HEK293 (cell line): ENCODE results near the gene DPRX.

Source experiments
- CTCF ChIP-seq: fragments of 450-650 bp; formaldehyde crosslinking; IDR thresholded peaks from 2 replicates; pipeline ENCODE4 v1.5.1; 2016; ENCODE audit warnings: missing biosample characterization, missing genetic modification characterization
- KLF10 ChIP-seq: fragments of 450-650 bp; IDR thresholded peaks from 2 replicates; pipeline ENCODE4 v1.5.1; 2018; ENCODE audit warnings: missing biosample characterization, mild to moderate bottlenecking, missing genetic modification characterization
- MZF1 ChIP-seq: fragments of 450-650 bp; formaldehyde crosslinking; IDR thresholded peaks from 2 replicates; pipeline ENCODE4 v1.5.1; 2017; ENCODE audit warnings: missing biosample characterization, missing genetic modification characterization, borderline replicate concordance
- PATZ1 ChIP-seq: fragments of 450-650 bp; formaldehyde crosslinking; IDR thresholded peaks from 2 replicates; pipeline ENCODE4 v1.5.1; 2016; ENCODE audit warnings: missing biosample characterization, missing genetic modification characterization
- SP2 ChIP-seq: fragments of 450-650 bp; formaldehyde crosslinking; IDR thresholded peaks from 2 replicates; pipeline ENCODE4 v1.5.1; 2016; ENCODE audit warnings: missing biosample characterization, missing genetic modification characterization
- ZBTB7A ChIP-seq: fragments of 450-650 bp; formaldehyde crosslinking; IDR thresholded peaks from 2 replicates; pipeline ENCODE4 v1.5.1; 2016; ENCODE audit warnings: low read depth, missing biosample characterization, missing genetic modification characterization
- ZFHX2 ChIP-seq: fragments of 450-650 bp; formaldehyde crosslinking; conservative IDR thresholded peaks from 2 replicates; pipeline ENCODE4 v1.5.1; 2016; ENCODE audit warnings: missing biosample characterization, missing genetic modification characterization
- ZNF146 ChIP-seq: fragments of 450-650 bp; formaldehyde crosslinking; IDR thresholded peaks from 2 replicates; pipeline ENCODE4 v1.5.1; 2016; ENCODE audit warnings: missing biosample characterization, missing genetic modification characterization
- ZNF23 ChIP-seq: fragments of 450-650 bp; formaldehyde crosslinking; IDR thresholded peaks from 2 replicates; pipeline ENCODE4 v1.5.1; 2016; ENCODE audit warnings: missing biosample characterization, missing genetic modification characterization, borderline replicate concordance
- ZNF426 ChIP-seq: fragments of 450-650 bp; formaldehyde crosslinking; IDR thresholded peaks from 2 replicates; pipeline ENCODE4 v1.5.1; 2017; ENCODE audit warnings: missing biosample characterization, missing genetic modification characterization, mild to moderate bottlenecking, inconsistent platforms, moderate library complexity
- ZNF510 ChIP-seq: fragments of 450-650 bp; formaldehyde crosslinking; IDR thresholded peaks from 2 replicates; pipeline ENCODE4 v1.5.1; 2018; ENCODE audit warnings: mild to moderate bottlenecking, missing genetic modification characterization, missing biosample characterization; ENCODE audit not compliant: insufficient replicate concordance
- ZNF549 ChIP-seq: fragments of 450-650 bp; IDR thresholded peaks from 2 replicates; pipeline ENCODE4 v1.5.1; 2018; ENCODE audit warnings: missing biosample characterization, missing genetic modification characterization, mild to moderate bottlenecking, inconsistent platforms, moderate library complexity
- ZNF626 ChIP-seq: fragments of 450-650 bp; sonication (Bioruptor Pico); formaldehyde crosslinking; IDR thresholded peaks from 2 replicates; pipeline ENCODE4 v1.5.1; 2018; ENCODE audit warnings: missing biosample characterization, missing genetic modification characterization, inconsistent platforms
- ZNF768 ChIP-seq: fragments of 450-650 bp; formaldehyde crosslinking; IDR thresholded peaks from 2 replicates; pipeline ENCODE4 v1.5.1; 2018; ENCODE audit warnings: missing biosample characterization, mild to moderate bottlenecking, missing genetic modification characterization

- TF ChIP-seq CTCF (tag by site-specific recombination) (no peak), ZNF426 (tag by site-specific recombination) (no peak), ZNF768 (no peak), KLF10 (tag by site-specific recombination) (no peak), ZNF23 (tag by site-specific recombination) (no peak), SP2 (no peak), ZNF146 (tag by site-specific recombination) (no peak), ZNF510 (tag by site-specific recombination) (no peak), ZBTB7A (tag by site-specific recombination) (no peak), ZNF549 (tag by site-specific recombination) (no peak), ZNF626 (no peak), MZF1 (no peak), ZFHX2 (no peak), PATZ1 (tag by site-specific recombination) (no peak)
Measured at GRCh38 chr19:53621885-53622740, 9.7 kb upstream of the DPRX start.
